HUES6 (cell line): ENCODE measurements around the gene SETD2.

Experiments used
- H3K27ac ChIP-seq: 2 replicates; pipeline ENCODE4 v1.7.0; 2013; ENCODE audit warnings: low read depth, mild to moderate bottlenecking, low read length, inconsistent platforms
- H3K27me3 ChIP-seq: 2 replicates; pipeline ENCODE4 v1.6.1; 2013; ENCODE audit warnings: low read length; ENCODE audit not compliant: control insufficient read depth, insufficient read depth
- H3K36me3 ChIP-seq: 2 replicates; pipeline ENCODE4 v1.6.1; 2013; ENCODE audit warnings: low read length; ENCODE audit not compliant: control insufficient read depth, insufficient read depth
- H3K4me1 ChIP-seq: 2 replicates; pipeline ENCODE4 v1.6.1; 2013; ENCODE audit warnings: low read length; ENCODE audit not compliant: control insufficient read depth, insufficient read depth
- H3K4me3 ChIP-seq: 2 replicates; pipeline ENCODE4 v1.5.1; 2013; ENCODE audit warnings: low read depth, low read length
- H3K9ac ChIP-seq: one replicate; pipeline ENCODE4 v1.6.1; 2013; ENCODE audit warnings: mild to moderate bottlenecking, low read length
- H3K9me3 ChIP-seq: 2 replicates; pipeline ENCODE4 v1.6.1; 2013; ENCODE audit warnings: low read depth, low read length; ENCODE audit not compliant: control insufficient read depth, insufficient read depth

SETD2 gene

DNA sequence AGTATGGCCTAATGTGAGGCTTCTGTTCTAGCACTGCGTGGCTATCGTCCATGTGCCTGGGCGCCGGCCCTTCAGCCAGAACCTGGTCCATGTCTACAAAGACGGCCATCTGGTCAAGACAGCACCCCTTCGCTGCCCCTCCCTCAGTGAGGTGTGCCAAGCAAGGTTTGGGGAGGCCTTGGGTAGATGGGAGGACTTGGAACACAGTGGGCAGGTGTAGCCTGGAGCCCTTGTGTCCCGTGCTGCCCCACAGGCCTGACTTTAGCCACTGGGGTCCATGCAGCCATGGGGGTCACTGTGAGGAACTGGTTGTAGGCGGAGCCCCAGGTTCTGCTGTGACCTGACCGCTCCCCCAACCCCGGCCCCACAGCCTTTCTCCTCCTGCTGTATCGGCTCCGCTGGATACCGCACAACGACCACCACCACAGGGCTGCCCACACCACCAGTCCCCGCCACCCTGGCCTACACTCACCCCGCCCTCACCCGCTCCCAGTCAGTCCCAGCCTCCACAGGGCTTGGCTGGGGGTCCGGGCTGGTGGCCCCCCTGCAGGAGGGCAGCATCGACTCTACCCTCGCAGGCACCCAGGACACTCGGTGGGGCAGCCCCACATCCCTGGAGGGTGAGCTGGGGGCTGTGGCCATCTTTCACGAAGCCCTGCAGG is 167.9 kb downstream of the SETD2 start:
- H3K27ac ChIP-seq = no peak overlapping the region
- no peak overlapping the region for H3K4me3 ChIP-seq
- H3K9ac ChIP-seq = no peak overlapping the region
- no peaks in the 10 kb centered on the region for H3K9me3 ChIP-seq
- peaks cover 70% of the 10 kb centered on the region for H3K36me3 ChIP-seq
- peaks cover 4% of the 10 kb centered on the region; the same call in 1 of the 2 replicates for H3K4me1 ChIP-seq
- no peaks in the 10 kb centered on the region for H3K27me3 ChIP-seq

- H3K27me3 ChIP-seq = no peaks in the 10 kb centered on the region
- no peak overlapping the region for H3K9ac ChIP-seq
- H3K4me3 ChIP-seq = no peak overlapping the region
- H3K4me1 ChIP-seq = peaks cover 4% of the 10 kb centered on the region; the same call in 1 of the 2 replicates
- peaks cover 67% of the 10 kb centered on the region for H3K36me3 ChIP-seq
- H3K9me3 ChIP-seq = no peaks in the 10 kb centered on the region
- H3K27ac ChIP-seq = no peak overlapping the region
These were observed 168.8 kb downstream of the SETD2 start for GRCh38 chr3:46994801-46995731.

DNA sequence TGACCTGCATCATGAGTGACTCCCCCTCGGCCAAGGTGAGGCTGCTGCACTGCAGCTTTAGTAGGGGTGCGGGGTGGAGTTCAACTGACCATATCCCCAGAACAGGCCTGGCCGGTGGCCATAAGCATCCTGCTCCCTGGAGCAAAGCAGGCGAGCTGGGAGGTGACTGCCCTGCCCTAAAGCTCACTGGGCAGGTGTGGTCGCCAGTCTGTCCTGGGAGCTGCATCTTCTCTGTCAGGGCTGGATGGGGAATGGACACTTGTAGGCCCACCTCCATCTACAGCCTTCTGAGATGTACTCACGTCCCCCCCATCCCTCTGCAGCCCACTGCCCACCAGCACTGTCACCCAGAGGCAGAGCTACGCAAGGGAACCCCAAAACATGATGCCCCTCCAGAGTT is 169.9 kb downstream of the SETD2 start:
- no peaks in the 10 kb centered on the region for H3K27me3 ChIP-seq
- no peak overlapping the region for H3K4me3 ChIP-seq
- H3K9me3 ChIP-seq = no peaks in the 10 kb centered on the region
- H3K36me3 ChIP-seq = peaks cover 60% of the 10 kb centered on the region
- H3K27ac ChIP-seq = no peak overlapping the region
- H3K4me1 ChIP-seq = peaks cover 13% of the 10 kb centered on the region
- H3K9ac ChIP-seq = no peak overlapping the region

DNA sequence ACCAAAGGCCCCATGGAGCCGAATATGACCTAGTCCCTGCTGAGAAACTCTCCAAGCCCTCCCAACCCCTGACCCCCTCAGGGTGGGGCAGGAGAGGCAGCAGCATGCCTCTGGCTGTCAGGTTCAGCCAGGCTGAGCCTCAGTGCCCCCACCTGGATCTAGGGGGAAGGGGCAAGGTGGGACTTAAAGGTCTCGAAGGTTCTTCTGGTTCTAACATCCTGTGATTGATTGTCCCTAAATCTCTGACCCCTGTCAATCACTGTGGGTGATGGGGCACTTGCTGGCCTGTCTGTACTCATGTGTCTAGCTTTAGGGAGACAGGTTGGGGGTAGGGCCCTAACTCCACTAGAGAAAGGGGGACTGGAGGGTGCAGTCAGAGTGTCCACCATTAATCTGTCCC is 170.6 kb downstream of the SETD2 start:
- H3K36me3 ChIP-seq = peaks cover 61% of the 10 kb centered on the region
- H3K4me3 ChIP-seq = no peak overlapping the region
- no peaks in the 10 kb centered on the region for H3K9me3 ChIP-seq
- peaks cover 18% of the 10 kb centered on the region for H3K4me1 ChIP-seq
- H3K27ac ChIP-seq = no peak overlapping the region
- H3K9ac ChIP-seq = no peak overlapping the region
- no peaks in the 10 kb centered on the region for H3K27me3 ChIP-seq

- Histone ChIP-seq H3K4me3 (no peak overlapping the region), H3K9me3 (no peaks in the 10 kb centered on the region), H3K36me3 (peaks cover 61% of the 10 kb centered on the region), H3K27me3 (no peaks in the 10 kb centered on the region), H3K27ac (no peak overlapping the region), H3K4me1 (peaks cover 26% of the 10 kb centered on the region), H3K9ac (no peak overlapping the region)
These were observed 171.7 kb downstream of the SETD2 start for GRCh38 chr3:46992231-46992630.

DNA sequence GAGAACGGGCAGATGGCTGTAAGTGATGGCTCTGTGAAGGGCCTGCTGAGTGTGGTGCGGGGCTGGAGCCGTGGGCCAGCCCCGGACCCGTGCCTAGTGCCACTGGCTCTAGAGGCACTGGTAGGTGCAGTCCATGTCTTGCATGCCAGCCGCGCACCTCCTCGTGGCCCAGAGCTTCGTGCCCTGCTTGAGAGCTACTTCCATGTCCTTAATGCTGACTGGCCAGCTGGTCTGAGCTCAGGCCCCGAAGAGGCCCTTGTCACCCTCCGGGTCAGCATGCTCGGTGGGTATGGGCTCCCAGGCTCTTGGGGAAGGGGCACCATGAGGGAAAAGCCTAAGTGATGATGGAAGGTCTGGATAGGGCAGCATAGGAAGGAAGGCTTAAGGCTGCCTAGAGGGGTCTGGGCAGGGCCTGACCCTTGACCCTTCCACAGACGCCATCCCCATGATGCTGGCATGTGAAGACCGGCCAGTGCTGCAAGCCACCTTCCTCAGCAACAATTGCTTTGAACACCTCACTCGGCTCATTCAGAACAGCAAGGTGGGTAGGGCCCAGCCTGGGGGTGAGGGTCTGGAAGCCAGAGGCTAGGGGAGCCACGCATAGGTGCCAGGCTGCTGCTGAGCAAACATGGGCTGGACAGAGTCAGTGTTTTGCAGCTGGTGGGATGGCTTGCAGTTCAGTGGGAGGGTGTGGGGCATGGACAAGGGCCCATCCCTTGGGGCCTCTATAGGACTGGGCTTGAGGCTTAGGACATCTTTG is 172.3 kb downstream of the SETD2 start:
- no peak overlapping the region for H3K27ac ChIP-seq
- H3K36me3 ChIP-seq = peaks cover 61% of the 10 kb centered on the region
- no peak overlapping the region for H3K9ac ChIP-seq

DNA sequence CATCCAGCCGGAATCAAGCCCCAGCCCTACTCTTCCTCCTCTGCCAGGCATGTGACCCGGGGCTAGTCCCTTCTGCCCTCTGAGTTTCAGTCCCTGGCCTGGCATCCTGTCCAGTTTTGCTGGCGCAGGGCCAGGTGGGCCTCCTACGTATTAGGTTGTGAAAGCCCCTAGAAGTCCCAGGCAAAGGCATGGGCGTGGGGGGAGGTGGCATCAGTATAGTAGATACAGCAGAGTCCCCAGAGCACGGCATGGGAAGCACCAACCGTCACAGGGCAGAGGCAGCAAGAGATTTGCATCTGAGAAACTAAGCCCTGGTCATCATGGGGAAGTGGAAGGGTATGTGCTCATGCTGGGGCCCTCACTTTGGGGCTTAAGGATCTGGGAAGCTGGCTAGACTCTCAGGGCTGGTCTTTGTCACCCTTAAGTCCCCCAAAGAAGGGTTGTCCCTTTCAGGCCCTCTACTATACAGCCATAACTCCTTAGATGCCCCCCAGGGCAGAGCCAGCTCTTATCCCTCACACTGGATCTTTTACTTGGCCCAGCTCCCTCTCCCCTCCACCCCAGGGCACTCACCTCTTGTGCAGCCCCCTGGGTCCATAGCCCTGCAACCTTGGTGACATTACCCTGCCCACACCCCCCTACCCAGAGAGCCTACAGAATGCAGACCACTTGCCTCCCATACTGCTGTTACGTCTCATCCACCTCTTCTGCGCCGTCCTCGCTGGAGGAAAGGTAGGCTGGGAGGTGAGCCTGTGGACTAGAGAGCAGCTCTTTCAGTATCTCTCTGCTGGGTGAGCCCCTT is 173.1 kb downstream of the SETD2 start:
- Histone ChIP-seq H3K27me3 (no peaks in the 10 kb centered on the region), H3K27ac (no peak overlapping the region), H3K36me3 (peaks cover 60% of the 10 kb centered on the region), H3K9me3 (no peaks in the 10 kb centered on the region), H3K4me3 (no peak overlapping the region), H3K9ac (no peak overlapping the region), H3K4me1 (peaks cover 36% of the 10 kb centered on the region)

More for the DNA sequence above, 172.3 kb downstream of the SETD2 start:
- Histone ChIP-seq H3K9me3 (no peaks in the 10 kb centered on the region), H3K4me1 (peaks cover 33% of the 10 kb centered on the region), H3K27me3 (no peaks in the 10 kb centered on the region), H3K4me3 (no peak overlapping the region)

DNA sequence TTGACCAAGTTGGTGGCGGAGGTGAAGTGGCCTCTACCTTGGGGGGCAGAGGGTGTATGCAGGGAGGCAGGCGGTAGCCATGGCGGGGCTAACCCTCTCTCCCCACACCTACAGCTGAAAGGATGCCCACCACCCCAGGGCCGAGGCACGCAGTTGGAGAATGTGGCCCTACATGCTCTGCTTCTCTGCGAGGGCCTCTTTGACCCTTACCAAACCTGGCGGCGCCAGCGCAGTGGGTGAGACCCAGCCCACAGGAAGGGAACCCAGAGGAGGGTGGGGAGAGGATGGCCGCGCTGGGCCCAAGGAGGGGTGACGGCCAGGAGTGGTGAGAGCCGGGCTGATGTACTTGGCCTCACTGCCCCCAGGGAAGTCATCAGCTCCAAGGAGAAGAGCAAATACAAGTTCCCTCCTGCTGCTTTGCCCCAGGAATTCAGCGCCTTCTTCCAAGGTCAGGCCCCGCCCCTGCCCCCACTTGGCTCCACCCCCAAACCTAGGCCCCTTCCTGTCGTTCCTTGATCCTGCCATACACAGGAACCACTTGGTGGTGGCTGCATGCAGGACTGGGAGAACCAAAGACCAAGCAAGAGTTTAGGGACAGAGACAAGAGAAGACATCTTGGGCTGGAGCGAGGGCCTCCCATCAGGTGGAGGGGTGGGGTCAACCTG is 174.6 kb downstream of the SETD2 start:
- H3K4me1 ChIP-seq = peaks cover 36% of the 10 kb centered on the region
- no peak overlapping the region for H3K27ac ChIP-seq

DNA sequence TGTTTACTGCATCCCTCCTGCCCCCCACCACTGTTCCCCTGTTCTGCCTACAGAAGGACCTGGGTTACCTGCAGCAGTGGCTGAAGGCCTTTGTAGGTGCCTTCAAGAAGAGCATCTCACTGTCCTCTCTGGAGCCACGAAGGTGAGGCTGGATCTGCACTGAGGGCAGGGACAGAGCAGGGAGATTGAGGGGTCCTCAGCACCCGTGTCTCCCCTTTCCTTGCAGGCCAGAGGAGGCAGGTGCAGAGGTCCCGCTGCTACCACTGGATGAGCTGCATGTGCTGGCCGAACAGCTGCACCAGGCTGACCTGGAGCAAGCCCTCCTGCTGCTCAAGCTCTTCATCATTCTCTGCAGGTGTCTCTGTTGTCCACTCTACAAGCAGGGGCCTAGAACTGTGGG is 175.3 kb downstream of the SETD2 start:
- peaks cover 36% of the 10 kb centered on the region for H3K4me1 ChIP-seq
- H3K9ac ChIP-seq = no peak overlapping the region
- no peaks in the 10 kb centered on the region for H3K9me3 ChIP-seq
- H3K36me3 ChIP-seq = peaks cover 38% of the 10 kb centered on the region
- no peaks in the 10 kb centered on the region for H3K27me3 ChIP-seq
- H3K4me3 ChIP-seq = no peak overlapping the region
- H3K27ac ChIP-seq = no peak overlapping the region

More for the DNA sequence above, 174.6 kb downstream of the SETD2 start:
- no peak overlapping the region for H3K4me3 ChIP-seq
- peaks cover 45% of the 10 kb centered on the region for H3K36me3 ChIP-seq
- H3K9ac ChIP-seq = no peak overlapping the region
- H3K9me3 ChIP-seq = no peaks in the 10 kb centered on the region
- no peaks in the 10 kb centered on the region for H3K27me3 ChIP-seq
